HepG2 (cell line): ENCODE data around the gene FHIT.

Experiments
- ETV6 ChIP-seq: sonication (generic); formaldehyde crosslinking; conservative IDR thresholded peaks from 2 replicates; pipeline ENCODE4 v1.4.0; 2020; ENCODE audit warnings: missing genetic modification reagents
- MAFK ChIP-seq, 2 experiments: IDR thresholded peaks in 1 of 2; conservative IDR thresholded peaks in 1 of 2; 2 replicates each; pipeline ENCODE4 v1.6.1; 2011; ENCODE audit warnings: improper control_type of control experiment in 2 of 2, low read length in 2 of 2
- PHF8 ChIP-seq: sonication (generic); formaldehyde crosslinking; IDR thresholded peaks from 2 replicates; pipeline ENCODE4 v1.5.0; 2020; ENCODE audit warnings: missing genetic modification reagents
- POLR2A ChIP-seq, 2 experiments: IDR thresholded peaks; 2 replicates each; pipeline ENCODE4 v1.6.1; 2011; ENCODE audit warnings: low read depth in 2 of 2, low read length in 2 of 2, mild to moderate bottlenecking in 1 of 2, moderate library complexity in 1 of 2; ENCODE audit not compliant: insufficient read depth in 1 of 2
- RBFOX2 ChIP-seq: fragments of 200-400 bp; formaldehyde crosslinking; IDR thresholded peaks from 2 replicates; pipeline ENCODE4 v1.6.1; 2017; ENCODE audit warnings: low read depth, mild to moderate bottlenecking, low read length
- SETDB1 ChIP-seq: sonication (generic); formaldehyde crosslinking; IDR thresholded peaks from 2 replicates; pipeline ENCODE4 v1.5.1; 2020; ENCODE audit warnings: missing genetic modification reagents, mild to moderate bottlenecking, borderline replicate concordance
- YY1 ChIP-seq: IDR thresholded peaks from 2 replicates; pipeline ENCODE4 v1.6.1; 2011; ENCODE audit warnings: low read length, low read depth, moderate library complexity, mild to moderate bottlenecking; ENCODE audit not compliant: insufficient read depth, insufficient replicate concordance
- ZFP36L2 ChIP-seq: sonication (generic); formaldehyde crosslinking; IDR thresholded peaks from 2 replicates; pipeline ENCODE4 v1.4.0; 2020; ENCODE audit warnings: missing genetic modification reagents
- ZNF619 ChIP-seq: sonication (generic); formaldehyde crosslinking; IDR thresholded peaks from 2 replicates; pipeline ENCODE4 v1.4.0; 2020; ENCODE audit warnings: mild to moderate bottlenecking, missing genetic modification reagents
- ZNF639 ChIP-seq: conservative IDR thresholded peaks from 2 replicates; pipeline ENCODE4 v1.6.1; 2018; ENCODE audit warnings: missing genetic modification reagents
- TF ChIP-seq, protein P1 (sequence below): sonication (generic); formaldehyde crosslinking; IDR thresholded peaks from 2 replicates; pipeline ENCODE4 v1.5.0; 2020; ENCODE audit warnings: mild to moderate bottlenecking, missing genetic modification reagents, moderate library complexity
- TF ChIP-seq, protein P2 (sequence below): sonication (generic); formaldehyde crosslinking; conservative IDR thresholded peaks from 2 replicates; pipeline ENCODE4 v1.4.0; 2020; ENCODE audit warnings: missing genetic modification reagents

- TF ChIP-seq MAFK (conservative IDR thresholded peaks at IDR 0.05 in 1 of 2, IDR thresholded peaks at IDR 0.05 in 1 of 2; ENCODE audit: low read length in 2 of 2) (no peak), PHF8 (no peak), ZNF639 (CRISPR knock-in tag) (no peak), ETV6 (CRISPR knock-in tag) (no peak), ZFP36L2 (CRISPR knock-in tag) (no peak), SETDB1 (CRISPR knock-in tag) (no peak), ZNF619 (CRISPR knock-in tag) (no peak), POLR2A (IDR thresholded peaks at IDR 0.05; ENCODE audit: insufficient read depth in 1 of 2, low read depth in 2 of 2, low read length in 2 of 2) (no peak), YY1 (no peak), RBFOX2 (no peak)
- TF ChIP-seq, protein P1, sequence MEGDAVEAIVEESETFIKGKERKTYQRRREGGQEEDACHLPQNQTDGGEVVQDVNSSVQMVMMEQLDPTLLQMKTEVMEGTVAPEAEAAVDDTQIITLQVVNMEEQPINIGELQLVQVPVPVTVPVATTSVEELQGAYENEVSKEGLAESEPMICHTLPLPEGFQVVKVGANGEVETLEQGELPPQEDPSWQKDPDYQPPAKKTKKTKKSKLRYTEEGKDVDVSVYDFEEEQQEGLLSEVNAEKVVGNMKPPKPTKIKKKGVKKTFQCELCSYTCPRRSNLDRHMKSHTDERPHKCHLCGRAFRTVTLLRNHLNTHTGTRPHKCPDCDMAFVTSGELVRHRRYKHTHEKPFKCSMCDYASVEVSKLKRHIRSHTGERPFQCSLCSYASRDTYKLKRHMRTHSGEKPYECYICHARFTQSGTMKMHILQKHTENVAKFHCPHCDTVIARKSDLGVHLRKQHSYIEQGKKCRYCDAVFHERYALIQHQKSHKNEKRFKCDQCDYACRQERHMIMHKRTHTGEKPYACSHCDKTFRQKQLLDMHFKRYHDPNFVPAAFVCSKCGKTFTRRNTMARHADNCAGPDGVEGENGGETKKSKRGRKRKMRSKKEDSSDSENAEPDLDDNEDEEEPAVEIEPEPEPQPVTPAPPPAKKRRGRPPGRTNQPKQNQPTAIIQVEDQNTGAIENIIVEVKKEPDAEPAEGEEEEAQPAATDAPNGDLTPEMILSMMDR (CRISPR knock-in tag): no peak
- TF ChIP-seq, protein P2, sequence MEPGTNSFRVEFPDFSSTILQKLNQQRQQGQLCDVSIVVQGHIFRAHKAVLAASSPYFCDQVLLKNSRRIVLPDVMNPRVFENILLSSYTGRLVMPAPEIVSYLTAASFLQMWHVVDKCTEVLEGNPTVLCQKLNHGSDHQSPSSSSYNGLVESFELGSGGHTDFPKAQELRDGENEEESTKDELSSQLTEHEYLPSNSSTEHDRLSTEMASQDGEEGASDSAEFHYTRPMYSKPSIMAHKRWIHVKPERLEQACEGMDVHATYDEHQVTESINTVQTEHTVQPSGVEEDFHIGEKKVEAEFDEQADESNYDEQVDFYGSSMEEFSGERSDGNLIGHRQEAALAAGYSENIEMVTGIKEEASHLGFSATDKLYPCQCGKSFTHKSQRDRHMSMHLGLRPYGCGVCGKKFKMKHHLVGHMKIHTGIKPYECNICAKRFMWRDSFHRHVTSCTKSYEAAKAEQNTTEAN (CRISPR knock-in tag): no peak
Observed at GRCh38 chr3:61092870-61093269, 158.4 kb downstream of the FHIT start.
